Stimulated activated CD8-positive, alpha-beta memory T cell treated with anti-CD3 and anti-CD28 coated beads, Interleukin-4, amount 100 ng/mL, for 48 hours (primary cell): ENCODE results near the gene OTUD3.
A peak's percentile ranks its signal among the peaks of the same experiment; 100 is the strongest.
"Not testable (repeated sequence)": the region's sequence is repeated elsewhere in the genome, so short reads cannot be mapped to it uniquely, and the experiment has no call there.

Experiments
- DNase-seq: peaks from one replicate; pipeline ENCODE4 v3.0.0-alpha.2; 2020

The OTUD3 gene

GRCh38 chr1:19882111-19883071 is at the start of gene OTUD3:
OTUD3 (plus strand) TSS chr1:19882395; CDS start chr1:19882514, 119 bp downstream.
- peak; percentile 93 for DNase-seq

GRCh38 chr1:19835578-19835977 is 46.6 kb upstream of the OTUD3 start:
- DNase-seq: no peak

- DNase-seq: no peak
These were observed 44.3 kb upstream of the OTUD3 start for GRCh38 chr1:19837866-19838265.

GRCh38 chr1:19840228-19840627 is 42.0 kb upstream of the OTUD3 start:
- no peak for DNase-seq

- DNase-seq: no peak
These were observed 37.3 kb upstream of the OTUD3 start for GRCh38 chr1:19844731-19845495.

GRCh38 chr1:19845555-19845954 is 36.6 kb upstream of the OTUD3 start:
- no peak for DNase-seq

GRCh38 chr1:19846338-19846737 is 35.9 kb upstream of the OTUD3 start:
- no peak for DNase-seq

GRCh38 chr1:19847334-19847733 is 34.9 kb upstream of the OTUD3 start:
- not testable (repeated sequence) for DNase-seq

- not testable (repeated sequence) for DNase-seq
These were observed 32.9 kb upstream of the OTUD3 start for GRCh38 chr1:19849307-19849706.

GRCh38 chr1:19850214-19850613 is 32.0 kb upstream of the OTUD3 start:
- DNase-seq: no peak

- no peak for DNase-seq
These were observed 30.2 kb upstream of the OTUD3 start for GRCh38 chr1:19852036-19852435.

- no peak for DNase-seq
These were observed 27.3 kb upstream of the OTUD3 start for GRCh38 chr1:19854866-19855265.

- no peak for DNase-seq
These were observed 23.3 kb upstream of the OTUD3 start for GRCh38 chr1:19858893-19859292.

- DNase-seq: no peak
These were observed 22.3 kb upstream of the OTUD3 start for GRCh38 chr1:19859876-19860275.

GRCh38 chr1:19860418-19860817 is 21.8 kb upstream of the OTUD3 start:
- no peak for DNase-seq

- DNase-seq: no peak
These were observed 21.2 kb upstream of the OTUD3 start for GRCh38 chr1:19861034-19861433.

GRCh38 chr1:19861842-19862530 is 20.2 kb upstream of the OTUD3 start:
- no peak for DNase-seq

- DNase-seq: no peak
These were observed 19.3 kb upstream of the OTUD3 start for GRCh38 chr1:19862944-19863343.

- no peak for DNase-seq
These were observed 17.5 kb upstream of the OTUD3 start for GRCh38 chr1:19864570-19865160.

- DNase-seq: no peak
These were observed 16.2 kb upstream of the OTUD3 start for GRCh38 chr1:19866029-19866428.

GRCh38 chr1:19866758-19867157 is 15.4 kb upstream of the OTUD3 start:
- DNase-seq: no peak

GRCh38 chr1:19868575-19868974 is 13.6 kb upstream of the OTUD3 start:
- not testable (repeated sequence) for DNase-seq

- not testable (repeated sequence) for DNase-seq
These were observed 12.7 kb upstream of the OTUD3 start for GRCh38 chr1:19869453-19869852.
